Stimulated activated naive B cell treated with anti-CD40 and anti-IgM and Interleukin-4, amounts not matched to agents 10 μg/mL and 1 μg/mL and 100 μg/mL, for 72 hours (primary cell): ENCODE measurements around the gene RAF1.
"Not testable (repeated sequence)": the region's sequence is repeated elsewhere in the genome, so short reads cannot be mapped to it uniquely, and the experiment has no call there.

ENCODE experiments used
- ATAC-seq, 2 donors: fragments of 150-1000 bp; cut with Tn5 transposase; replicated peaks; 2 replicates each; pipeline ENCODE4 v1.10.0; 2021; ENCODE audit warnings: moderate library complexity in 1 of 2
- DNase-seq: peaks from one replicate; pipeline ENCODE4 v3.0.0; 2021
- H3K27ac Mint-ChIP-seq: one replicate; pipeline ENCODE4 v1.8.0; 2022; ENCODE audit warnings: mild to moderate bottlenecking, mixed read lengths
- H3K27me3 Mint-ChIP-seq, 2 donors: one replicate each; pipeline ENCODE4 v1.8.0; 2022; ENCODE audit warnings: mixed read lengths in 2 of 2
- H3K36me3 Mint-ChIP-seq, 2 donors: one replicate each; pipeline ENCODE4 v1.8.0; 2022; ENCODE audit warnings: mixed read lengths in 2 of 2, mild to moderate bottlenecking in 1 of 2
- H3K4me1 Mint-ChIP-seq, 2 donors: one replicate each; pipeline ENCODE4 v1.8.0; 2022; ENCODE audit warnings: mixed read lengths in 2 of 2, mild to moderate bottlenecking in 1 of 2
- H3K4me3 Mint-ChIP-seq, 2 donors: one replicate each; pipeline ENCODE4 v1.8.0; 2022; ENCODE audit warnings: mild to moderate bottlenecking in 2 of 2, mixed read lengths in 2 of 2, moderate library complexity in 1 of 2
- H3K9me3 Mint-ChIP-seq, 2 donors: one replicate each; pipeline ENCODE4 v1.8.0; 2022; ENCODE audit warnings: mixed read lengths in 2 of 2, mild to moderate bottlenecking in 1 of 2

The RAF1 gene

DNA sequence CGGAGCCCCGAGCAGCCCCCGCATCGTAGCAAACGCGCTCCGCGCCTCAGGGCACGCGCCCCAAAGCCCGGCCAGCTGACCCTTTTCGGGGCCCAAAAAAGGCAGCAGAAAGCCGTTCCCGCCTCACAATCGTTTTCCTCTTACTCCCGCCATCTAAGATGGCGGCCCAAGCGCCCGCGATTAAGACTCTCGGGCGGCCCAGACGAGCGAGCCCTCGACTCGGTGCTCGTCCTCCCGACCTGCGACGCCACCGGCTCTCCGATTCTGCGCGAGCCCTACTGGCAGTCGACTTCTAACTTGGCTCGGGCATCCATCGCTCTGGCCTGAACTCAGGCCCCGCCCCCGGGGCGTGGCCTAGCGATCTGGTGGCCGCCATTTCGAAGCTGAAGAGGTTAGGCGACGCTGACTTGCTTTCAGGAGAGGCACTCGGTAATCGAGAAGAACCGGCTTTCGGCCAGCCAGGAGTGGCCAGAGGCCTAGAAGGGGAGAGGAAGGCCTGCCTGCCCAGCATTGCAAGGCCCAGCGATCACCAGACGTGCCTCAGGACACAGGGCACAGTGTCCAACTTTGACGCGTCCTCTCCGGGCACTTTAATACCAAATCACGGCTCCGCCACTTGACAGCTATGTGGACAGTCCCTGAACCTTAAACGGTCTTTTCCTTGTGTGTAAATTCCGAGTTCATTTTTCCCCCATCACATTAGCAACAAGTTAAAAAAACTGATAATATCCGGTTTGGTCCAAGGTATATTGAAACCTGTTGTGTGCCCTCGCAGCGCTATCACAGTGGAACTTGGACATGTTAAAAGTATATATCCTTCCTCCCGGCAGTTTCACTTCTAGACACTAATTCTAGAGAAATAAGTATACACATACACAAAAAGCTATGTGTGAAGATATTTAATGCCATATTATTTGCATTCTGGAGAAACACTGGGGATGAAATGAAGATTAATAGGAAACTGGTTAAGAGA lies at the start of gene RAF1:
TSS of gene RAF1 (minus strand) at position 182 of the 973 bp plus-strand sequence. CDS start 45,396 bp downstream, outside the sequence.
- H3K36me3 Mint-ChIP-seq, result peaks cover 4 to 8% of the 10 kb centered on the region in 2 donors
- H3K27me3 Mint-ChIP-seq, result no peaks in the 10 kb centered on the region
- peak; percentile 96 for DNase-seq
- H3K4me3 Mint-ChIP-seq, result peak within 1 kb of the TSS; percentile 85 to 88
- peaks cover 0 to 1% of the 10 kb centered on the region in 2 donors for H3K9me3 Mint-ChIP-seq
- peaks cover 17 to 31% of the 10 kb centered on the region in 2 donors for H3K4me1 Mint-ChIP-seq
- peak; percentile 89 to 93 for ATAC-seq
- H3K27ac Mint-ChIP-seq, result peak within 1 kb of the TSS; percentile 100

GRCh38 chr3:12710062-12710461 lies 46.1 kb upstream of the RAF1 start:
- H3K4me3 Mint-ChIP-seq, result no peak overlapping the region
- H3K9me3 Mint-ChIP-seq, result peaks cover 0 to 1% of the 10 kb centered on the region in 2 donors

GRCh38 chr3:12709334-12709733 lies 45.4 kb upstream of the RAF1 start:
- H3K4me3 Mint-ChIP-seq, result no peak overlapping the region

More at GRCh38 chr3:12710062-12710461, 46.1 kb upstream of the RAF1 start:
- no peak for DNase-seq
- Mint-ChIP-seq H3K27me3 (peaks cover 8 to 14% of the 10 kb centered on the region in 2 donors), H3K4me1 (no peaks in the 10 kb centered on the region), H3K36me3 (no peaks in the 10 kb centered on the region), H3K27ac (no peak overlapping the region)
- no peak for ATAC-seq

GRCh38 chr3:12708584-12709192 lies 44.8 kb upstream of the RAF1 start:
- Mint-ChIP-seq H3K27me3 (peaks cover 16 to 20% of the 10 kb centered on the region in 2 donors), H3K9me3 (peaks cover 0 to 1% of the 10 kb centered on the region in 2 donors), H3K4me1 (no peaks in the 10 kb centered on the region), H3K4me3 (no peak overlapping the region), H3K36me3 (no peaks in the 10 kb centered on the region), H3K27ac (no peak overlapping the region)
- DNase-seq (no peak), ATAC-seq (no peak)

More at GRCh38 chr3:12709334-12709733, 45.4 kb upstream of the RAF1 start:
- Mint-ChIP-seq H3K27ac (no peak overlapping the region), H3K27me3 (peaks cover 11 to 17% of the 10 kb centered on the region in 2 donors), H3K4me1 (no peaks in the 10 kb centered on the region), H3K9me3 (peaks cover 0 to 1% of the 10 kb centered on the region in 2 donors), H3K36me3 (no peaks in the 10 kb centered on the region)
- no peak for ATAC-seq
- no peak for DNase-seq

- no peak overlapping the region for H3K27ac Mint-ChIP-seq
- no peak overlapping the region for H3K4me3 Mint-ChIP-seq
- peaks cover 18 to 20% of the 10 kb centered on the region in 2 donors for H3K27me3 Mint-ChIP-seq
- no peaks in the 10 kb centered on the region for H3K4me1 Mint-ChIP-seq
- no peak for DNase-seq
- no peak for ATAC-seq
- no peaks in the 10 kb centered on the region for H3K36me3 Mint-ChIP-seq
- H3K9me3 Mint-ChIP-seq, result peaks cover 0 to 1% of the 10 kb centered on the region in 2 donors
These were observed 43.5 kb upstream of the RAF1 start for GRCh38 chr3:12707449-12707848.

DNA sequence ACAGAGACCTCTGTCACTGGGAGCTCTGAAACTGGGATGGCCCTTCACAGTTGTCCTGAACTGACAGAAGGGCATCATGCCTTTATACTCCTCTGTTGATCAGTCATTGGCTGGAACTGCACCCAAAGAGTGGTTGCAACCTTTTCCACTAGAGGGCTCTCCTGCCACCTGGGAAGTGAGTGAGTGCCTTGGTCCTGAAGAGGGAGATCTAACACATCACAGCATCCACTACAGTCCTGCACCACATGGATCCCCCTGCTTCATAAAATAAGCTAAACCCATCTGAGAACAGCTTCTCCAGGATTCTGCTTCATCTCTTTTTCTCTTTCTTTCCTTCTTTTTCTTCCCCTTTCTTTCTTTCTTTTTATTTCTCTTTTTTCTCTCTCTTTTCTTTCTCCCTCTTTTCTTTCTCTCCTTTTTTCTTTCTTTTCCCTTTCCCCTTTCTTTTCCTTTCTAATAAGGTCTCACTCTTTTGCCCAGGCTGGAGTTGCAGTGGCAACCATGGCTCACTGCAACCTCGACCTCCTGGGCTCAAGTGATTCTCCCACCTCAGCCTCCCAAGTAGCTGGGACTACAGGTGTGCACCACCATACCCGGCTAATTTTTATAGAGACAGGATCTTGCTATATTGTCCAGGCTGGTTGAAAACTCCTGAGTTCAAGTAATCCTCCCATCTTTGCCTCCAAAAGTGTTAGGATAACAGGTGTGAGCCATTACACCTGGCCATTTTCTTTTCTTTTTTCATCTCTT lies 42.8 kb upstream of the RAF1 start:
- Mint-ChIP-seq H3K27me3 (peaks cover 18 to 20% of the 10 kb centered on the region in 2 donors), H3K27ac (no peak overlapping the region), H3K9me3 (peaks cover 0 to 1% of the 10 kb centered on the region in 2 donors), H3K4me3 (no peak overlapping the region), H3K36me3 (no peaks in the 10 kb centered on the region), H3K4me1 (no peaks in the 10 kb centered on the region)
- peak; percentile 98 to 99 for ATAC-seq
- DNase-seq, result peak; percentile 41

DNA sequence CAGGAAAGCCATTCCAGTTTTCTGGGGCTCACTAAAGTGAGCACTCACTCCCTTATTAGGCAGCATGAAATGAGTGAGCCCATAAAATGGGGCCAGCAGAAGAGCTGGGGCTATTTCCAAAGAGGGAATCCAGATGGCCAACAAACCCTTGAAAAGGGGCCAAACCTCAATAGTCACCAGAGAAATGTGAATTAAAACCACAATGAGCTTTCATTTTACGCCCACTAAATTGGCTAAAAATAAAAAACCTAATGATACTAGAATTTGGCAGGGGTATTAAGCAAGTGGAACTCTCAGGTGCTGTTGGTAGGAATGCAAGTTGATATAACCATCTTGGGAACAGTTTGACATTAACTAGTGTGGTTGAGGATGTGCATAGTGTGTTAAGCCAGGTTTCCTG lies 42.1 kb upstream of the RAF1 start:
- H3K4me1 Mint-ChIP-seq, result no peaks in the 10 kb centered on the region
- no peaks in the 10 kb centered on the region for H3K36me3 Mint-ChIP-seq
- ATAC-seq (no peak), DNase-seq (no peak)
- H3K9me3 Mint-ChIP-seq, result peaks cover 0 to 1% of the 10 kb centered on the region in 2 donors
- no peak overlapping the region for H3K4me3 Mint-ChIP-seq
- no peak overlapping the region for H3K27ac Mint-ChIP-seq
- peaks cover 18 to 20% of the 10 kb centered on the region in 2 donors for H3K27me3 Mint-ChIP-seq

DNA sequence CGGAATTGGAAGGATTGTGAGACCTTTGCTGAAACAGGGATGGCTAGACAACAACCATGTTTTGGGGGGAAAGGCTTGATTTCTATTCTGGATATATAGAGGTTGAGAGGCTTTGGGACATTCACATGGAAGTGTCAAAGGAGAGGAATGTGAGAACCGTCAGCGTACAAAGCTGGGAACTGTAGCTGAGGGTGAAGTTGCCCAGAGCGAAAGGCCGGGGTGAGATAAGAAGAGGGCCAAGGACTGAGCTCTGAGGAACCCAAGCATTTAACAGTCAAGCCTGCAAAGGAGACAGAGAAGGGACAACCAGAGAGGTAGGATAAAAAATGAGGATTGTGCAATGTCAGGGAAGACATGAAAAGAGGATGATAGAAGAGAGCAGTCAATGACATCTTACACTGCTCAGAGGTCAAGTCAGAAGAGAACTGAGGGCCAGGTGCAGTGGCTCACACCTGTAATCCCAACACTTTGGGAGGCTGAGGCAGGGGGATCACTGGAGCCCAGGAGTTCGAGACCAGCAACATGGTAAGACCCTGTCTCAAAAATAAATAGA lies 41.5 kb upstream of the RAF1 start:
- H3K27me3 Mint-ChIP-seq, result peaks cover 18 to 20% of the 10 kb centered on the region in 2 donors
- H3K9me3 Mint-ChIP-seq, result peaks cover 0 to 1% of the 10 kb centered on the region in 2 donors
- no peak overlapping the region for H3K27ac Mint-ChIP-seq
- H3K4me3 Mint-ChIP-seq, result no peak overlapping the region
- ATAC-seq (no peak), DNase-seq (no peak)
- H3K36me3 Mint-ChIP-seq, result no peaks in the 10 kb centered on the region
- no peaks in the 10 kb centered on the region for H3K4me1 Mint-ChIP-seq

- H3K4me3 Mint-ChIP-seq, result no peak overlapping the region
- no peaks in the 10 kb centered on the region for H3K4me1 Mint-ChIP-seq
- H3K27me3 Mint-ChIP-seq, result peaks cover 13 to 18% of the 10 kb centered on the region in 2 donors
These were observed 38.6 kb upstream of the RAF1 start for GRCh38 chr3:12702501-12702900.

DNA sequence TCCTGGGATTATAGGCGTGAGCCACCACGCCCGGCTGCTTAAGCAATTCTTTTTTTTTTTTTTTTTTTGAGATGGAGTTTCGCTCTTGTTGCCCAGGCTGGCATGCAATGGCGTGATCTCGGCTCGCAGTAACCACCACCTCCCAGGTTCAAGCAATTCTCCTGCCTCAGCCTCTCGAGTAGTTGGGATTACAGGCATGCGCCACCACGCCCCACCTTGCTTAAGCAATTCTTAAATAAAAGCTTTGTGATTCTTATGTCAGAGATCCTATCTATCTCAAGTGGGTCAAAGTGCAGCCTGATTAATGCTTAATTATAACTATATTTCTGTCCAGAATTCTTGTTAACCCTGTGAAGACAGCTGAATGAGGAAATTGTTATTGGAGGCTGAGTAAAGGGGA lies 37.7 kb upstream of the RAF1 start:
- not testable (repeated sequence) for H3K36me3 Mint-ChIP-seq, ATAC-seq, H3K9me3 Mint-ChIP-seq, H3K27ac Mint-ChIP-seq, H3K4me3 Mint-ChIP-seq, H3K4me1 Mint-ChIP-seq, DNase-seq
- peaks cover 13 to 18% of the 10 kb centered on the region in 2 donors for H3K27me3 Mint-ChIP-seq

More at GRCh38 chr3:12702501-12702900, 38.6 kb upstream of the RAF1 start:
- ATAC-seq, result no peak
- Mint-ChIP-seq H3K9me3 (peaks cover 0 to 1% of the 10 kb centered on the region in 2 donors), H3K36me3 (no peaks in the 10 kb centered on the region), H3K27ac (no peak overlapping the region)
- no peak for DNase-seq

DNA sequence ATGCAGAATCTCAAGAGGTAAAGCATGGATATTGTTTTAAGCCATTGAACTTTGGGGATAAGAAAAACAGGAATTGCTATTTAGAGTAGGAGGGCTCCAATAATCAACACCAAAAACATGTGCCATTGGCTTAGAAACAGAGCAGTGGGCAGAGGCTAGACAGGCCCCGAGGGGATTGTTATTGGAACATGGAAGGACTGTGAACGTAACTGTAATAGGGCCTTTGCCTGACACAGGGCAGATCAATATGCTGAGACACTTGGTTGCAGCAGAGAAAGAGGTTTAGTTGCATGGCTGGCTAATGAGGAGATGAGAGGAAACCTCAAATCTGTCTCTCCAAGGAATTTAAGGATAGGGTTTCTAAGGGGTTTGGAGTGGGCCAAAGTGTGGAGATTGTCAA lies 36.9 kb upstream of the RAF1 start:
- H3K4me1 Mint-ChIP-seq, result no peaks in the 10 kb centered on the region
- no peak overlapping the region for H3K4me3 Mint-ChIP-seq
- H3K9me3 Mint-ChIP-seq, result no peaks in the 10 kb centered on the region
- H3K27me3 Mint-ChIP-seq, result peaks cover 13 to 18% of the 10 kb centered on the region in 2 donors
- DNase-seq (no peak), ATAC-seq (no peak)
- no peak overlapping the region for H3K27ac Mint-ChIP-seq
- H3K36me3 Mint-ChIP-seq, result no peaks in the 10 kb centered on the region

DNA sequence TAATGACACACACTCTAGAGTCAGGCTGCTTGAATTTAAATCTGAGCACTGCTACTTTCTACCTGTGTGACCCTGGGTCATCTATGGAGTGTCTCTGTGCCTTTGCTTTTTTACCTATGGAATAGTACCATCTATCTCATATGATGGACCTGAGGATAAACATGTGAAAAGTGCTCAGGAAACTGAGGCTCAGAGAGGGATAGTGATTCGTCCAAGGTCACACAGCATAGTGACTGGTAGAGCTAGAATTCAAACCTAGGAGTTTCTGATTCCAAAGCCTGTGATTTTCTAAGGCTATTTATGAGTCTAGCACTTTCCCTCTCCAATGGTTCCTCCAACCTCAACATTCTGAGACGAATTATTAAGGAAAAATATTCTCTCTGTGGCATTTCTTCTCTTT lies 32.0 kb upstream of the RAF1 start:
- H3K4me1 Mint-ChIP-seq, result no peaks in the 10 kb centered on the region
- DNase-seq (no peak), ATAC-seq (no peak)
- no peak overlapping the region for H3K4me3 Mint-ChIP-seq
- H3K27me3 Mint-ChIP-seq, result no peaks in the 10 kb centered on the region
- H3K36me3 Mint-ChIP-seq, result no peaks in the 10 kb centered on the region
- no peak overlapping the region for H3K27ac Mint-ChIP-seq
- H3K9me3 Mint-ChIP-seq, result no peaks in the 10 kb centered on the region

- Mint-ChIP-seq H3K4me3 (no peak overlapping the region), H3K4me1 (no peaks in the 10 kb centered on the region), H3K27me3 (no peaks in the 10 kb centered on the region), H3K36me3 (no peaks in the 10 kb centered on the region), H3K27ac (no peak overlapping the region), H3K9me3 (no peaks in the 10 kb centered on the region)
- DNase-seq (no peak), ATAC-seq (no peak)
These were observed 31.2 kb upstream of the RAF1 start for GRCh38 chr3:12695112-12695511.

DNA sequence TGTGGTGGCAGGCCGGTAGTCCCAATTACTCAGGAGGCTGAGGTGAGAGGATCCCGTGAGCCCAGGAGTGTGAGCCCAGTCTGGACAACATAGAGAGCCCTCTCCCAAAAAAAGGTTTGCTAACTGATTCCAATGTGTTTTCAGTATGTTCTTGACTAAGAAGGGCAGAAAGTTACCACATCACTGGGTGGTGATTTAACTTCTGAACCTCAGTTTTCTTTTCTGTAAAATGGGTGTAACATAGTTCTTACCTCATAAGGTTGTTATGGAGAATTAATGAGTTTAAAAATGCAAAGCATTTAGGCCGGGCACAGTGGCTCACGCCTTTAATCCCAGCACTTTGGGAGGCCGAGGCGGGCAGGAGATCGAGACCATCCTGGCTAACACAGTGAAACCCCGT lies 28.5 kb upstream of the RAF1 start:
- H3K36me3 Mint-ChIP-seq, result no peaks in the 10 kb centered on the region
- ATAC-seq (no peak), DNase-seq (no peak)
- H3K27ac Mint-ChIP-seq, result no peak overlapping the region
- H3K27me3 Mint-ChIP-seq, result peaks cover 0 to 9% of the 10 kb centered on the region in 2 donors
- no peaks in the 10 kb centered on the region for H3K9me3 Mint-ChIP-seq
- no peaks in the 10 kb centered on the region for H3K4me1 Mint-ChIP-seq
- no peak overlapping the region for H3K4me3 Mint-ChIP-seq
